GM12872 (cell line): Measurements from ENCODE around the gene IL6R.

Experiments
- CTCF ChIP-seq: IDR thresholded peaks from 3 replicates; pipeline ENCODE4 v1.5.1; 2011; ENCODE audit warnings: low read depth, mild to moderate bottlenecking, low read length, moderate library complexity; ENCODE audit not compliant: insufficient read depth

The IL6R gene

GRCh38 chr1:154453574-154454352, 48.6 kb downstream of the IL6R start:
- TF ChIP-seq CTCF, result no peak

- no peak for TF ChIP-seq CTCF
Measured at GRCh38 chr1:154454386-154455120, 49.4 kb downstream of the IL6R start.

- no peak for TF ChIP-seq CTCF
Measured at GRCh38 chr1:154456631-154457030, 51.5 kb downstream of the IL6R start.

- no peak for TF ChIP-seq CTCF
Measured at GRCh38 chr1:154459080-154459479, 53.9 kb downstream of the IL6R start.

- TF ChIP-seq CTCF, result no peak
Measured at GRCh38 chr1:154460695-154461260, 55.6 kb downstream of the IL6R start.

- no peak for TF ChIP-seq CTCF
Measured at GRCh38 chr1:154463512-154463990, 58.4 kb downstream of the IL6R start.

GRCh38 chr1:154465621-154466195, 60.6 kb downstream of the IL6R start:
- no peak for TF ChIP-seq CTCF
